ENCODE data around the gene IRGC. TPM values are rescaled to one million over a fixed set of nuclear protein-coding genes. Genes with fewer than 3 reads are reported as not detected.

The IRGC gene
- total RNA-seq, 3 donors from 2014 or later, result not detected

- intact Hi-C loops (cut with DNase I, micrococcal nuclease), result no loop called here
- no peak for TF ChIP-seq CTCF (IDR thresholded peaks at IDR 0.05)
- Histone ChIP-seq H3K4me3 (no peak overlapping the region), H3K4me1 (ENCODE audit: low read depth) (peaks cover 9% of the 10 kb centered on the region), H3K9me3 (no peaks in the 10 kb centered on the region), H3K36me3 (ENCODE audit: low read depth) (no peaks in the 10 kb centered on the region)
- no peak for ATAC-seq
- no peak for DNase-seq
These were observed 42.2 kb upstream of the IRGC start for GRCh38 chr19:43673637-43674036.

DNA sequence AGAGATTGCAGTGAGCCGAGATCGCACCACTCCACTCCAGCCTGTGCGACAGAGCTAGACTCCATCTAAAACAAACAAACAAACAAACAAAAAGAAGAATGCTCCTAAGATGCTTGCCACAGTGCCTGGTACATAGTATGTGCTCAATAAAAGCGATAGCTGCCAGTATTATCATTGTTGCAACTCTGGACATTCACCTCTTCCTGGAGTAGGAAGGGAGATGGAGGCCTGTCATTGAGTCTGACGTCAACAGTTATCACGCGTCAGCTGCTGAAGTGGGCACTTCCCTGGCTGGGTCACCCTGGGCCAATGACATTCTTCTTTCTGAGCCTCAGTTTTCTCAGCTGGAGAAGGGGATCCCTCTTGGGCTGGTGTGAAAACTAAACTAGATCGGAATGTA, 41.7 kb upstream of the IRGC start:
- Histone ChIP-seq H3K36me3 (ENCODE audit: low read depth) (no peaks in the 10 kb centered on the region), H3K4me3 (no peak overlapping the region), H3K4me1 (ENCODE audit: low read depth) (peaks cover 7% of the 10 kb centered on the region), H3K9me3 (no peaks in the 10 kb centered on the region)
- intact Hi-C loops (cut with DNase I, micrococcal nuclease), result no loop called here
- TF ChIP-seq CTCF (IDR thresholded peaks at IDR 0.05), result no peak
- ATAC-seq (no peak), DNase-seq (no peak)

DNA sequence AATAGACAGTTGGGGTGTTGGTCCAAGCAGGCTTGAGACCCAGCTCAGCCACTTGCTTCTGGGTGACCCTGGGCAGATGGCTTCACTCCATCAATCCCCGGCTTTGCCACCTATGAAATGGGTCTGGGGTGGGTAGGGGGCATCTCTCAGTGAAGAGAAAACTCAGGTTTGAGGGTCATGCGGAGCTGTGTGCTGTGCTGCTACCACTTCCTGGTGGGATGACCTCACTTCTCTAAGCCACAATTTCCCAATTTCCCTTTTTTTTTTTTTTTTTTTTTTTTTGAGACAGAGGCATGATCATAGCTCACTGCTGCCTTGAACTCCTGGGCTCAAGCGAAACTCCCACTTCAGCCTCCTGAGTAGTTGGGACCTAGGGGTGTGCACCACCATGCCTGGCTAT, 41.3 kb upstream of the IRGC start:
- Histone ChIP-seq H3K4me1 (ENCODE audit: low read depth) (peaks cover 7% of the 10 kb centered on the region), H3K36me3 (ENCODE audit: low read depth) (no peaks in the 10 kb centered on the region), H3K9me3 (no peaks in the 10 kb centered on the region), H3K4me3 (no peak overlapping the region)
- TF ChIP-seq CTCF (IDR thresholded peaks at IDR 0.05), result no peak
- ATAC-seq, result no peak
- DNase-seq, result no peak
- intact Hi-C loops (cut with DNase I, micrococcal nuclease), result no loop called here

GRCh38 chr19:43675269-43675879, 40.5 kb upstream of the IRGC start:
- Histone ChIP-seq H3K4me1 (ENCODE audit: low read depth) (peaks cover 7% of the 10 kb centered on the region), H3K9me3 (no peaks in the 10 kb centered on the region), H3K4me3 (no peak overlapping the region), H3K36me3 (ENCODE audit: low read depth) (no peaks in the 10 kb centered on the region)
- no peak for TF ChIP-seq CTCF (IDR thresholded peaks at IDR 0.05)
- ATAC-seq (peak; percentile 90), DNase-seq (peak; percentile 80 to 90 (median 87))
- intact Hi-C loops (cut with DNase I, micrococcal nuclease), result no loop called here

DNA sequence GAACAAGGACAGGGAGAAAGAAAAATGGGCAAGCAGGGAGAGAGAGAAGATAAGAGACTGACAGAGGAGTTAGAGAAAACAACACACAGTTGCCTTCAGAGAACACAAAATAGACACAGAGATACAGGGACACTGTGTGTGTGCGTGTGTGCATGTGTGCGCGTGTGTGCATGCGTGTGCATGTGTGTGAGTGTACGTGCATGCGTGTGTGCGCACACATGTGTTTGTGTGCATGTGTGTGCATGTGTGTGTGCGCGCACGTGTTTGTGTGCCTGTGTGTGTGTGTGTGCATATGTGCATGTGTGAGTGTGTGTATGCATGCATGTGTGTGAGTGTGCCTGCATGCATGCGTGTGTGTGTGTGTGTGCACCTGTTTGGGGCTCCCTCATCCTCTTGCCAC, 40.0 kb upstream of the IRGC start:
- no peak for ATAC-seq
- intact Hi-C loops (cut with DNase I, micrococcal nuclease), result no loop called here
- Histone ChIP-seq H3K4me1 (ENCODE audit: low read depth) (peaks cover 7% of the 10 kb centered on the region), H3K9me3 (no peaks in the 10 kb centered on the region), H3K36me3 (ENCODE audit: low read depth) (no peaks in the 10 kb centered on the region), H3K4me3 (no peak overlapping the region)
- DNase-seq, result no peak
- TF ChIP-seq CTCF (IDR thresholded peaks at IDR 0.05), result no peak

Data from mucosa of descending colon (tissue), 3 donors.